ENCODE results near the gene LMOD3.

Gene LMOD3

DNA sequence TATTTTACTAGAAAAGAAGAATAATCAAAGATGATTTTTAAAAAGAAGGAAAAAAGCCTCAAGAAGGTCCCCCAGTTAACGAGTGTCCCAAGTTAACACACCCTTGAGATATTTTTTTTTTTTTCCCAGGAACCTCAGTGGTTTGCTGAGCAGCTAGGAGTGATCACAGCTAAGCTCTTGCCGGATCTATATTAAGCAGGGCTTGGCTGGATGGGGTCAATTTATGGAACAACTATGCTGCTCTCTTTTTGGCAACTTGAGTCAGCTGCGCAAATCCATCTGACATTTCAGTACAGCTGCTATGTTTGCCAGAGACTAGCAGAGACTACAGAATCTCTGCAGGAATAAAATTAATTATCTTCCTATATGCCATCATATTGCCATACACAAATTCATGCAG lies at the start of gene LMOD3:
LMOD3 (minus strand) TSS at position 193 of the 400 bp plus-strand sequence. CDS start 209 bp downstream, outside the sequence.
- DNase-seq = no peak

GRCh38 chr3:69172058-69172457 lies 49.7 kb upstream of the LMOD3 start:
- no peak for DNase-seq

DNA sequence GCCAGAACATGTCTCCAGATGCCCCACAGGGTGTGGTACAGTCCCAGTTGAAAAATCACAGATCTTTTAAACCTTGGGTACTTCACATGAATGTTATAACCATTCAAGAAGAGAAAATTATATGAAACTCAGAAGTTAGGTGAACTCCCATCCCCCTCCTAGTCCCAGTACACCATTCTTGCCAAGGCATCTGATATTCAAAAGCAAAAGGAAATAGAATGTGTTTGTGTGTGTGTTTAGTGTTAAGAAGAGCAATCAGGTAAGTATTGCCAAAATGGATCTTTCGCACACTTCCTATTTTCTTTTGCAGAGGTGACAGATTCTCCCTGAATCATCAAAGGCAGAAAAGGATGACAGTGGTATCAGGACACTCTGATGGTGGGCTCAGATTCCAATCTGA lies 44.1 kb upstream of the LMOD3 start:
- DNase-seq = no peak

- no peak for DNase-seq
Measured at GRCh38 chr3:69165744-69166143, 43.3 kb upstream of the LMOD3 start.

- no peak for DNase-seq
Measured at GRCh38 chr3:69164296-69164695, 41.9 kb upstream of the LMOD3 start.

DNA sequence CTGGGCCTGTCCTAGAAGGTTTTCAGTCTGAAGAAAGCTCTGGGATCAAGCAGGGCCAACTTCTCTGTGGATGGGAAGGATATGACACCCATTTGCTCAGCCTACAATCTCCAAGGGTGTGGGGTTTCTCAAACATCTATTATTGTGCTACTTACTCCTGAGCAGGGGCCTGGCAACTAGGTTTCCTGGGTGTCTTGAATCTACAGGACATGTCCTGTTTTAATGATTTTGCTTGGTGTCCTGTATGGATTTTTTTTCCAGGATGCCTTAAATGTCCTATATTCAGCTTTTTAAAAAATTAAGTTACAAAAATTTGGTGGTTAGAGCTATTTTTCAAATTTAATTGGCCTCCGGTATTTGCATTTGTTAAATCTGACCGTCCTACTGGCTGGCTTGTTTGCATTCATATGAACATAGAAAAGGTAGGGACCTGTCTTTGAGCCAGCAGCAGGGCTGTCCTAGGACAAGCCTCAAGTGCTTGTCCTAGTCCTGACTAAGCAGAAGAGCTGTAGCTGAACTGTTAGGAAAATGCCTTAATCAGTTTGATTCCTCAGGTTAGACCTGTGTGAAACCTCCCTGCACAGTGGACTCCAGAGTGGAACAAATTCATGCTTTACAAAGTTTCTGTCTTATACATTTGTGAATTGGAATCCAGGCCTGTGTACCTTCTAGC lies 40.0 kb upstream of the LMOD3 start:
- DNase-seq = no peak

DNA sequence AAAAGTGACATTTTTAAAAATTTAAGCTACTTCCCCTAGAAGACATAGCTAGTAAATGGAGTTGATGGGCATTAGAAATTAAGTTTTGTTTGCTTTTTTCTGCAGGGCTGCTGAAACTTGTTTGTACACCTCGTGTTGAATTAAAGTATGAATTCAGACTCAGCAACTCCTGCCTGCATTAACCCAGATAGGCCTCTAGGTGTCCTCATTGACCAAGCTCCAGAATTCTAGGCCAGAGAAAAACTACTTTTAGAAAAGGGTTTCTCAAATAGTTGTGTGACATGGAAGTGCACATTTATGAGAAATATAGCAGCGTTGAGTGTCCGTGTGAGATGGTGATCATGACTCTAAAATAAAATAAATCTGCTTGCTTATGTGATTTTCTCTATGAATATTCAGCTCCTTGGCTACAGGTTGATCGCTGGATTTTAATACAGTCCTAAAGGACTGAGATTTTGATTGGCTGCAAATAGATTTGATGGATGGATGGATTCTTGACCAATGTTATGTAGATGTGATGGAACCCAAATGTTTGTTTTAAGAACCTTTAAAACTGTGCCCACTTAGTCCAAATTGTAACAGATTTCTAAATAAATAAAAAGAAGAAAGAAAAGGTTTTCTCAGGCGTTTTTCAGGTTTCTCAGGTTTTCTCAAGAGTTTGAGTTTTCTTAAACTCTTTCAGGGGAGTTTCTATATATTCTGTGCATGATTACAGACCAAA lies 39.4 kb upstream of the LMOD3 start:
- DNase-seq = no peak

DNA sequence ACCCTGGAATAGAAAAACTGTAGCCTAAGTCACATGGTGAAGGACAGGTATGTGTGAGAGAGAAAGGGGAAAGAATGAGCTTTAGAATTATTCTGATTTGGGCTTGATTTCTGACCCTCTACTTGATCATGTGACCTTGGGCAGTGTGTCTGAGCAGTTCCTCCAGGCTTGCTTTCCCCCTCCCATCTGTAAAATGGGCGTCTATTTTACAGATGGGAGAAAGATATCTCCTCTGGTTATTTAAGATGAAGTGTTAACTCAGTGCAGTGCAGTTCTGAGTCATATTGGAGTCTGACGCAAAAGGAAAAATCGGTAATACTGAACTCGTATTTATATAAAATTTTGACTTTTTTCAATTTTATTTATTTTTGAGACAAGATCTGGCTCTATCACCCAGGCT lies 38.1 kb upstream of the LMOD3 start:
- DNase-seq = no peak

DNA sequence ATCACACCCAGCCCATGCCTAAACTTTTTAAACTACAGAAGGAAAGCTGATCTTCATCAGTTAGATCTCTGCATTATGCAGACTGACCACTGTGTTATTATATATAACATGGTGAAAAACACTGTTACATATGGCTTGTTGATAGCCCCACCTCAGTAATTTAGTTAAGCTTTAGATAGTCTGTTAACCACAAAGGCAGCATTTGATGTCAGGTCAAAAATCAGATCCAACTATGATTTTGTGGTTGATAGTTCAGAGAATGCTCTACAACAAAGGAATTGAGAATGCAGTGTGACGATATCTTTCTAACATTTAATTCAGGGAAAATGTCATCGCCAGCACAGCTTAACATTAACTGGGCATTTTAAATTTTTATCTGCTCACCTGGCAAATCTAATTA lies 37.7 kb upstream of the LMOD3 start:
- no peak for DNase-seq

DNA sequence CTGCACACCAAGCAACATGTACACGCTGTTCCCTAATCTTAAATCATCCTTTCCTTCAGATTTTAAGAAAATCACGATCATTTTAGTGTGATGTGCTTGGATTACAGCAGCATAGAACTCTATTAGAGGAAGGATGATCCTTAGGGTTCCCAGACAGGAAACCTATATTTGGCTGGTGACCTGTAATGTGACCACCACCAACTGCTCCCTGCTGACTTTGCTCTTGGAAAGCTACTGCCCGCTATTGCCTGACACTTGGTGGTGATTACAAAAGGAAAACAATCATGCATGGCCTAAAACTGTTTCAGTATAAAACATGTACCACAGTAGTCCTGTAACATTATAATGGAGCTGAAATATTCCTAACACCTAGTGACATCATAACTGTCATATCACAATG lies 27.2 kb upstream of the LMOD3 start:
- no peak for DNase-seq

- DNase-seq = no peak
Measured at GRCh38 chr3:69145688-69146087, 23.3 kb upstream of the LMOD3 start.

DNA sequence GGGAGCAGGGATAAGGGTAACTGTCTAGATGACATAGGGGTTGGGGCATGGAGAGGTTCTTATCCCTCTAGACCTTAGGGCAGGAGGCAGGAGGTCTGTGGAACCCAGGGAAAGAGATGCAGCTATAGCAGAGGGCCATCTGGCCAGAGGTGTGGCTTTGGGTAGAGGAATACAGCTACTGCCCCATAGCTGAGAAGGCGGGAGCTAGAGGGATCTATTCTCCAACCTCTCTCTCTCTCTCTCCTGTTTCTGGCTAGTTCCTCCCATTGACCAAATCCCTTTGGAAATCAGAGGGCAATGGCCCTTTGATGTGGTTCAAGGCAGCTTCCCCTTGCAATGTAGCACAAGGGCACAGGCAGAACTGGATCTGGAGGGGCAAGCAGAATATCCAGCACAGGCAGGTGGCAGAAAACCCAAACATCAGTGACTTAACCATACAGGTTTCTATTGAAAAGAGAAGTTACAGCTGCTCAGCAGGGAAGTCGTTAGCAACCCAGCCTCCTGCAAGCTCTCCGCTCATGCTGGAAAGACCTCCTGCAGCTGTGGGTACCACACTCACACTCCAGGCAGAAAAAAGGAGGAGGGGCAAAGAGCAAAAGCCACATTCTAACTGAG lies 22.3 kb upstream of the LMOD3 start:
- no peak for DNase-seq

- DNase-seq = no peak
Measured at GRCh38 chr3:69143612-69144011, 21.2 kb upstream of the LMOD3 start.

DNA sequence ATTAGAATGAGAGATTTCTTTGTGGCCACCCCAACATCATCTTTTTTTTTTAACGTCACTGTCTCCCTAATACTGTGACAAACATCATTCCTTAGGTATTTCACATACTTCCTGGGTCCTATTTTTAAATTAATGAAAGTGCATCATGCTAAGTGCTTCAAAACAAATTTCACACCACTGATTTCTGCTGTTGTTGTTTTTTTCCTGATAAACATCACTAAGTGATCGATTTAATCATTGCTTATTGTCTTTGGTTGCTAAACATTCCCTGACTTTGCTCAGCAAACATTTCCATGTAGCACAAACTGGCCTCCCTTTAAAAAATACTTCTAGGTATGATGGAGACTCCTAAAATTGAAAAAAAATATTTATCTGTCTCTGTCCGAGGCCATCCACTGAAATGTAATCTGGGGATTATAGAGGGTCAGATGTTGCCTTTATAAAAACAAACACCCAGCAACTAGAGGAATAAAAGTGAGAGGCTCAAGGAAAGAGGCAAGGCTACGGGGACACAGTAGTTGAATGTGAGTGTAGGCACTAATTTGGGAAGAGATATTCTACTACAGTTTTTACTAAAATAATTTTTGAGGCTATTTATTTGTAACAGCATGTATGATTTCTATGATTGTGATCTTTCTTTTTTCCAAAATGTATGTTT lies 20.5 kb upstream of the LMOD3 start:
- no peak for DNase-seq

- no peak for DNase-seq
Measured at GRCh38 chr3:69142090-69142489, 19.7 kb upstream of the LMOD3 start.

DNA sequence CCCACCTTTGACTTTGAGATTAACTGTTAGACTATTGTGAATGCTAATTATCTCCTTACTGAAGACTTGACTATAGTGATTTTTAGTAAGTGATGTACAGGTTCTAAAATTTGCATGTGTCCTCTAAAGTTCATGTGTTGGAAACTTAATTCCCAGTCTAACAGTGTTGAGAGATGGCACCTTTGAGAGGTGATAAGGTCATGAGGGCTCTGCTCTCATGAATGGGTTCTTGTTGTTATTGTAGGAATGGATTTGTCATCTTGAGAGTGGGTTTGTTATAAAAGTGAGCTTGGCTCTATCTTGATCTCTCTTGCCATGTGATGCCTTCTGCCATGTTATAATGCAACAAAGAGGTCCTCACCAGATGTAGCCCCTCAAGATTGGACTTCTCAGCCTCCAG lies 18.9 kb upstream of the LMOD3 start:
- no peak for DNase-seq

- DNase-seq = no peak
Measured at GRCh38 chr3:69137412-69137811, 15.0 kb upstream of the LMOD3 start.

GRCh38 chr3:69137005-69137404 lies 14.6 kb upstream of the LMOD3 start:
- DNase-seq = no peak

- DNase-seq = no peak
Measured at GRCh38 chr3:69130689-69131088, 8.3 kb upstream of the LMOD3 start.

- no peak for DNase-seq
Measured at GRCh38 chr3:69129531-69129930, 7.1 kb upstream of the LMOD3 start.

GRCh38 chr3:69128509-69128908 lies 6.1 kb upstream of the LMOD3 start:
- DNase-seq = no peak

DNA sequence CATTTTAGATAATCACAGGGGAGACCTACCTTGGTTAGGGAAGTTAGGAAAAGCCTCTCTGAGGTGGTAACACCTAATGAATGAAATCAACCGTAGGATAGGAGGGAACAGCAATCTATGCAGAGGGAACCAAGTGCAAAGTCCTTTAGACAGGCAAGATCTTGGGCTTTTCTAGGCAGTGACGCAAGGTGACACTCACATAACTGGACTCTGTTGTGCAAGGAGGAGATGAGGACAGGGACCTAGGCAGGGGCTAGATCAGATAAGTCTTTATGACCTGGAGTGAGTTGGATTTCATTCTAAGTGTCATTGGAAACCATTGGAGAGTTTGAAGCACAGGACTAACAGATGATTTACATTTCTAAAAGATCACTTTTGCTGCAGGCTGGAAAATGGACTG lies 4.6 kb upstream of the LMOD3 start:
- DNase-seq = no peak

- DNase-seq = no peak
Measured at GRCh38 chr3:69126216-69126615, 3.8 kb upstream of the LMOD3 start.

- DNase-seq = no peak
Measured at GRCh38 chr3:69121950-69122349, 445 bp downstream of the LMOD3 start.

Data from GOT3 (cell line).